Neural cell (in vitro differentiated cells): ENCODE results near the gene EFTUD2. TPM values are rescaled to one million over a fixed set of nuclear protein-coding genes. Genes with fewer than 3 reads are reported as not detected.

Experiments used
- H2AFZ ChIP-seq: fragments of 200-600, 300-800 bp; sonication (generic), shearing (Covaris generic); 2 replicates; pipeline ENCODE4 v1.6.0; 2014; ENCODE audit warnings: low read depth, mild to moderate bottlenecking, antibody characterized with exemption, low read length, moderate library complexity
- H3F3A ChIP-seq: fragments of 200-600 bp; shearing (Covaris generic); 2 replicates; pipeline ENCODE4 v1.6.1; 2016; ENCODE audit warnings: mild to moderate bottlenecking, moderate library complexity, mixed read lengths, antibody characterized with exemption, low read length; ENCODE audit not compliant: insufficient read depth, poor library complexity, severe bottlenecking
- H3K27ac ChIP-seq: fragments of 200-600, 300-800 bp; sonication (generic), shearing (Covaris generic); 2 replicates; pipeline ENCODE4 v1.5.1; 2014; ENCODE audit warnings: mild to moderate bottlenecking, low read length, moderate library complexity
- H3K27me3 ChIP-seq: fragments of 300-800, 200-600 bp; sonication (generic), shearing (Covaris generic); 2 replicates; pipeline ENCODE4 v1.6.0; 2014; ENCODE audit warnings: mild to moderate bottlenecking, low read depth, low read length, moderate library complexity; ENCODE audit not compliant: insufficient read depth
- H3K36me3 ChIP-seq: fragments of 300-800, 200-600 bp; sonication (generic), shearing (Covaris generic); 2 replicates; pipeline ENCODE4 v1.5.1; 2014; ENCODE audit warnings: mild to moderate bottlenecking, antibody characterized with exemption, low read length, moderate library complexity; ENCODE audit not compliant: insufficient read depth
- H3K4me2 ChIP-seq: fragments of 300-800, 200-600 bp; sonication (generic), shearing (Covaris generic); 2 replicates; pipeline ENCODE4 v1.6.0; 2014; ENCODE audit warnings: mild to moderate bottlenecking, low read length
- H3K4me3 ChIP-seq: fragments of 300-800, 200-600 bp; sonication (generic), shearing (Covaris generic); 2 replicates; pipeline ENCODE4 v1.5.1; 2014; ENCODE audit warnings: mild to moderate bottlenecking, low read length, moderate library complexity
- H3K79me2 ChIP-seq: fragments of 200-600 bp; shearing (Covaris generic); replicated peaks from 2 replicates; pipeline ENCODE4 v1.6.0; 2014; ENCODE audit warnings: mild to moderate bottlenecking, low read length, moderate library complexity; ENCODE audit not compliant: insufficient read depth
- H3K9ac ChIP-seq: fragments of 300-800, 200-600 bp; sonication (generic), shearing (Covaris generic); 2 replicates; pipeline ENCODE4 v1.6.1; 2016; ENCODE audit warnings: mild to moderate bottlenecking, low read length, mixed read lengths
- H3K9me2 ChIP-seq: fragments of 200-600 bp; shearing (Covaris generic); 2 replicates; pipeline ENCODE4 v1.6.1; 2016; ENCODE audit warnings: mild to moderate bottlenecking, low read length, mixed read lengths; ENCODE audit not compliant: insufficient read depth
- H3K9me3 ChIP-seq: fragments of 200-600, 300-800 bp; sonication (generic), shearing (Covaris generic); 2 replicates; pipeline ENCODE4 v1.6.1; 2016; ENCODE audit warnings: mild to moderate bottlenecking, mixed run types, low read length, moderate library complexity, mixed read lengths
- H4K20me1 ChIP-seq: fragments of 200-600 bp; shearing (Covaris generic); 2 replicates; pipeline ENCODE4 v1.6.1; 2016; ENCODE audit warnings: mild to moderate bottlenecking, mixed run types; ENCODE audit not compliant: insufficient read depth
- EP300 ChIP-seq: fragments of 450-650 bp; conservative IDR thresholded peaks from 2 replicates; pipeline ENCODE4 v1.6.1; 2014; ENCODE audit warnings: antibody characterized with exemption, mild to moderate bottlenecking, moderate library complexity; ENCODE audit not compliant: poor library complexity, severe bottlenecking
- EZH2 ChIP-seq: fragments of 200-600, 300-800 bp; shearing (Covaris generic), sonication (generic); IDR thresholded peaks from 2 replicates; pipeline ENCODE4 v1.6.1; 2014; ENCODE audit warnings: antibody characterized with exemption, low read length, borderline replicate concordance, mild to moderate bottlenecking; ENCODE audit not compliant: insufficient read depth, poor library complexity, severe bottlenecking
- MXI1 ChIP-seq: fragments of 450-650 bp; conservative IDR thresholded peaks from 2 replicates; pipeline ENCODE4 v1.6.1; 2014; ENCODE audit warnings: antibody characterized with exemption, mild to moderate bottlenecking; ENCODE audit not compliant: poor library complexity, severe bottlenecking
- POLR2AphosphoS5 ChIP-seq: IDR thresholded peaks from 2 replicates; pipeline ENCODE4 v1.6.1; 2012
- RAD21 ChIP-seq: fragments of 450-650 bp; conservative IDR thresholded peaks from 2 replicates; pipeline ENCODE4 v1.6.1; 2014; ENCODE audit warnings: antibody characterized with exemption, mild to moderate bottlenecking, moderate library complexity
- REST ChIP-seq: IDR thresholded peaks from 2 replicates; pipeline ENCODE4 v1.6.1; 2012; ENCODE audit warnings: borderline replicate concordance
- SMC3 ChIP-seq: fragments of 450-650 bp; conservative IDR thresholded peaks from 2 replicates; pipeline ENCODE4 v1.6.1; 2014; ENCODE audit warnings: antibody characterized with exemption, mild to moderate bottlenecking, moderate library complexity; ENCODE audit not compliant: poor library complexity
- TAF1 ChIP-seq: IDR thresholded peaks from 2 replicates; pipeline ENCODE4 v1.6.1; 2012; ENCODE audit warnings: low read depth
- polyA plus RNA-seq: library from polyadenylated mRNA; depleted of rRNA; stranded (reverse); fragments of >200 nt; gene quantifications from 2 replicates; pipeline ENCODE4 v1.2.3, GENCODE V29; 2014
- TF ChIP-seq, protein P1 (sequence below): fragments of 450-650 bp; IDR thresholded peaks from 2 replicates; pipeline ENCODE4 v1.5.1; 2014; ENCODE audit warnings: antibody characterized with exemption, mild to moderate bottlenecking, moderate library complexity; ENCODE audit not compliant: poor library complexity, severe bottlenecking

Gene EFTUD2
- polyA plus RNA-seq, 1 donor from 2014 or later = 69.4 TPM

DNA sequence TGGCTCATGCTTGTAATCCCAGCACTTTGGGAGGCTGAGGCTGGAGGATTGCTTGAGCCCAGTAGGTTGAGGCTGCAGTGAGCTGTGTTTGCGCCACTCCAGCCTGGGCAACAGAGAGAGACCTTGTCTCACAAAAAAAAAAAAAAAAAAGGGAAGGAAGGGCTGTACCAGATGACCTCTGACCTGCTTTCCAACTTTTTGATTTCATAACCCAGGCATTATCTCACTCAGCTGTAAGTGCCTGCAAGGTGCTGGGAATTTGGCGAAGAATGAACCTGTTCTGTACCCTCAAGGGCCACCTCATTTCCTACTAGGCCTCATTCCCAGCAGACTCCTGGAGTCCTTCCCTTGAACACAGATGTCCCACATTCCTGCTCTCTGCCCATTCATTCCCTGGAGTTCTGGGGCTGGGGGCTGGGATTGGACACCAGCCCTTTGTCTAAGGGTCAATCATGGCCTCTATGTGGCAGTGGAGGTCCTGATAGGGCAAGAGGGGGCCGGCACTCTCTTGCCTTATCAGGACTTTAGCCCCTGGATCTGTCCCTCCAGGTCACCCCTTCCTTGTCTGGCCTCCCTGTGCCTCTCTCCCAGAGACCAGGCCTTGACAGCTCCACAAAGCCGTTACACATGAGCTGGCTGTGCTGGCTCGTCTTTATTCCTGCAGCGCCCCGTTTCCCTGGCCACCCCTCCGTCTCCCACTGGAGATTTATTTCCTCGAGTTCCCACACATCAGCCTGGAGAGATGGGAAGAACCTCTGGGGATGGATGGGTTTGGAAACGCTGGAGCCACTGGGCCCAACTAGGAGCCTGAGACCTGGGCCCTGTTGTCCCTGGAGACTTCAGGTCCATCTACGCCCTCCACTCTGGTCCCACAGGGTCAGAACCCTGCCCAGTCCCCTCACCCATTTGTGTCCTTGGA lies 16.9 kb upstream of the EFTUD2 start:
- H3K9ac ChIP-seq = no peak overlapping the region
- no peak for TF ChIP-seq SMC3
- no peak for TF ChIP-seq EZH2
- TF ChIP-seq MXI1 = no peak
- no peak for TF ChIP-seq TAF1
- TF ChIP-seq, protein P1, sequence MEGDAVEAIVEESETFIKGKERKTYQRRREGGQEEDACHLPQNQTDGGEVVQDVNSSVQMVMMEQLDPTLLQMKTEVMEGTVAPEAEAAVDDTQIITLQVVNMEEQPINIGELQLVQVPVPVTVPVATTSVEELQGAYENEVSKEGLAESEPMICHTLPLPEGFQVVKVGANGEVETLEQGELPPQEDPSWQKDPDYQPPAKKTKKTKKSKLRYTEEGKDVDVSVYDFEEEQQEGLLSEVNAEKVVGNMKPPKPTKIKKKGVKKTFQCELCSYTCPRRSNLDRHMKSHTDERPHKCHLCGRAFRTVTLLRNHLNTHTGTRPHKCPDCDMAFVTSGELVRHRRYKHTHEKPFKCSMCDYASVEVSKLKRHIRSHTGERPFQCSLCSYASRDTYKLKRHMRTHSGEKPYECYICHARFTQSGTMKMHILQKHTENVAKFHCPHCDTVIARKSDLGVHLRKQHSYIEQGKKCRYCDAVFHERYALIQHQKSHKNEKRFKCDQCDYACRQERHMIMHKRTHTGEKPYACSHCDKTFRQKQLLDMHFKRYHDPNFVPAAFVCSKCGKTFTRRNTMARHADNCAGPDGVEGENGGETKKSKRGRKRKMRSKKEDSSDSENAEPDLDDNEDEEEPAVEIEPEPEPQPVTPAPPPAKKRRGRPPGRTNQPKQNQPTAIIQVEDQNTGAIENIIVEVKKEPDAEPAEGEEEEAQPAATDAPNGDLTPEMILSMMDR = no peak
- no peak for TF ChIP-seq POLR2AphosphoS5
- no peak for TF ChIP-seq REST

DNA sequence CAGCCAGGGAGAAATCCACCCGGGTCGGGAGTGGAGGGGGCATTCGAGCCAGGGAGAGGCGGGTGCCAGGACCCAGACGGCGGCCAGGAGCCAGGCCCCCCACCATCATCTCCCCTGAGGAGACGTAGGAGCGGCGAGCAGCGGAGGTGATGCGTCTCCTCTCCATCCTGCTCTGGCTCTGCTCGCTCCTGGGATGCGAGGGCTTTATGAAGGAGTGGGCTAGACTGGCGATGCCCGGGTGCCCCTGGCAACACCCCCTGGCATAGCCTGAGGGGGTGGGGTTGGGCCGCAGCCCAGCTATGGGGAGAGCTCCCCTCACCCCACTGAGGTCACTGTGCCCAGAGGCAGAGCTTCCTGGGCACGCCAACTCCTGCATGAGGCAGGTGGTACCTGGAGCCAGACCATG lies 16.1 kb upstream of the EFTUD2 start, which contains the start of gene GFAP:
Gene GFAP (minus strand): TSS at position 180 of the 406 bp plus-strand sequence. CDS start 14 bp downstream, at position 166.
- Histone ChIP-seq H3K79me2 (no peaks in the 10 kb centered on the region), H3K4me3 (no peak within 1 kb of the TSS), H3K36me3 (no peaks in the 10 kb centered on the region), H3K9me3 (no peaks in the 10 kb centered on the region), H2AFZ (no peak within 1 kb of the TSS), H3K9ac (no peak within 1 kb of the TSS), H3F3A (no peaks in the 10 kb centered on the region), H3K27me3 (peaks cover 22% of the 10 kb centered on the region), H3K4me2 (no peak within 1 kb of the TSS), H3K27ac (no peak within 1 kb of the TSS), H3K9me2 (no peaks in the 10 kb centered on the region), H4K20me1 (no peaks in the 10 kb centered on the region)
- no peak for TF ChIP-seq MXI1
- TF ChIP-seq, protein P1 = no peak
- no peak for TF ChIP-seq TAF1
- TF ChIP-seq REST = no peak
- TF ChIP-seq EP300 = no peak
- no peak for TF ChIP-seq SMC3
- no peak for TF ChIP-seq EZH2
- no peak for TF ChIP-seq RAD21
- no peak for TF ChIP-seq POLR2AphosphoS5

More for the DNA sequence above, 16.9 kb upstream of the EFTUD2 start:
- Histone ChIP-seq H3K36me3 (no peaks in the 10 kb centered on the region), H3K27ac (no peak overlapping the region), H3K9me2 (no peaks in the 10 kb centered on the region), H4K20me1 (no peaks in the 10 kb centered on the region), H3K4me2 (no peak overlapping the region), H3F3A (no peaks in the 10 kb centered on the region), H2AFZ (no peak overlapping the region), H3K27me3 (peaks cover 15% of the 10 kb centered on the region), H3K9me3 (no peaks in the 10 kb centered on the region), H3K79me2 (no peaks in the 10 kb centered on the region), H3K4me3 (no peak overlapping the region)
